K562 (cell line): ENCODE data around the gene CUTA. TPM values are rescaled to one million over a fixed set of nuclear protein-coding genes. Genes with fewer than 3 reads are reported as not detected.

Experiments
- BCLAF1 ChIP-seq, 2 experiments: fragments of 450-650 bp in 1 of 2; IDR thresholded peaks; 2 replicates each; pipeline ENCODE4 v1.6.1; 2011 to 2017; ENCODE audit warnings: low read depth in 2 of 2, antibody characterized with exemption in 1 of 2, borderline replicate concordance in 1 of 2, low read length in 1 of 2, mild to moderate bottlenecking in 1 of 2, mixed read lengths in 1 of 2; ENCODE audit not compliant: control insufficient read depth in 1 of 2
- EWSR1 ChIP-seq: fragments of 450-650 bp; IDR thresholded peaks from 2 replicates; pipeline ENCODE4 v1.6.1; 2018; ENCODE audit warnings: borderline replicate concordance, mild to moderate bottlenecking, low read depth, moderate library complexity; ENCODE audit not compliant: partially characterized antibody
- ZNF23 ChIP-seq: fragments of 250-450 bp; sonication (Bioruptor Pico); IDR thresholded peaks from 2 replicates; pipeline ENCODE4 v1.4.0; 2020; ENCODE audit warnings: mild to moderate bottlenecking
- polyA plus RNA-seq, 8 experiments: library from polyadenylated mRNA; depleted of rRNA in 4 of 8; stranded (reverse) in 5 of 8; unstranded in 3 of 8; fragments of >200 nt; fragmentation: Nextera tagmentation in 2 of 8; fragmentation: Illumina TruSeq in 1 of 8; extraction: Ambion mirVana in 2 of 8; extraction: Trizol in 1 of 8; gene quantifications; 2 replicates each; pipeline versions ENCODE4 v1.2.1 to v1.2.3, GENCODE V29; 2011 to 2014; ENCODE audit warnings: inconsistent platforms in 1 of 8, missing spikeins in 1 of 8
- total RNA-seq, 7 experiments: library from RNA; depleted of rRNA in 6 of 7; stranded (reverse); fragments of >200 nt in 6 of 7; fragmentation: Illumina TruSeq in 2 of 7; extraction: Trizol in 2 of 7; gene quantifications; 2 replicates each; pipeline versions ENCODE4 v1.2.1 to v1.2.3, GENCODE V29; 2011 to 2021; ENCODE audit warnings: low replicate concordance in 1 of 7
- TF ChIP-seq, protein P1 (sequence below), 2 experiments: fragments of 450-650 bp in 1 of 2; sonication (generic) in 1 of 2; formaldehyde crosslinking in 1 of 2; IDR thresholded peaks; 2 replicates each; pipeline versions ENCODE4 v1.7.1 to v1.9.0; 2016 to 2022; ENCODE audit warnings: inconsistent platforms in 1 of 2, mild to moderate bottlenecking in 1 of 2, missing genetic modification reagents in 1 of 2
- TF ChIP-seq, protein P2 (sequence below): sonication (generic); formaldehyde crosslinking; IDR thresholded peaks from 2 replicates; pipeline ENCODE4 v1.8.0; 2022; ENCODE audit warnings: mild to moderate bottlenecking, missing genetic modification reagents, borderline replicate concordance
- TF ChIP-seq, protein P3 (sequence below): fragments of 450-650 bp; conservative IDR thresholded peaks from 2 replicates; pipeline ENCODE4 v1.6.1; 2016; ENCODE audit warnings: missing genetic modification characterization, low read depth, mild to moderate bottlenecking, missing compliant biosample characterization, moderate library complexity

CUTA gene
- total and polyA plus RNA-seq, 9 of the 15 experiments (the other 6 are each of a cell fraction or from before 2014, with no cell fraction given): 166 to 682 (median 310) TPM

DNA sequence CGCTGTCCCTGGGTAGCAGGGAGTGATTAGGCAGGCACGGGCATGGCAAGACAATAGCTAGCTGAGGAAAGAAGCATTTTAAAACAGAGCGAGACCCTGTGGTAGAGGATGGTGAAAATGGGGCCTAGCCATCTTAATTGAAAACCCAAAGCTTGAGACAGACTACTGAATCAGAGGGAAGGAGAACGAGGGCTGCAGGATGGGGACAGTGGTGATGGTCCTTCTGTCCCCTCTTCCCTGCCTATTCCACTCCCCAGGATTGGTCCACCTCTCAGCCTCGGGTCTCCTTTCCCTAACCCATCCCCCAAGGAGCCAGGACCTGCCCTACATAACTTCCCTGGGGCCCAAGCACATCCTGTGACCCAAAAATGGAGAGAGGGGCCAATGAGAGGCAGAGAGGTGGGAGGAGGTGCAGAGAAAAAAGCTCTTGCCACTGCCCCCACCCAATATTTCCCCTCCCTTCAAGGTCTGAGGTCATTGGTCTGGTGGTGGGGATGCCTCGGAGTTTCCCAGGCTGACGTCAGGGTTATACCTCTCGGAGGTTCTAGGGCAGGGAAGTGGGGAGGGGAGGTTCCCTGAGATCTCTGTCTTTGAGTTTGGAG lies 884 bp upstream of the CUTA start (continued):
- TF ChIP-seq, protein P1, sequence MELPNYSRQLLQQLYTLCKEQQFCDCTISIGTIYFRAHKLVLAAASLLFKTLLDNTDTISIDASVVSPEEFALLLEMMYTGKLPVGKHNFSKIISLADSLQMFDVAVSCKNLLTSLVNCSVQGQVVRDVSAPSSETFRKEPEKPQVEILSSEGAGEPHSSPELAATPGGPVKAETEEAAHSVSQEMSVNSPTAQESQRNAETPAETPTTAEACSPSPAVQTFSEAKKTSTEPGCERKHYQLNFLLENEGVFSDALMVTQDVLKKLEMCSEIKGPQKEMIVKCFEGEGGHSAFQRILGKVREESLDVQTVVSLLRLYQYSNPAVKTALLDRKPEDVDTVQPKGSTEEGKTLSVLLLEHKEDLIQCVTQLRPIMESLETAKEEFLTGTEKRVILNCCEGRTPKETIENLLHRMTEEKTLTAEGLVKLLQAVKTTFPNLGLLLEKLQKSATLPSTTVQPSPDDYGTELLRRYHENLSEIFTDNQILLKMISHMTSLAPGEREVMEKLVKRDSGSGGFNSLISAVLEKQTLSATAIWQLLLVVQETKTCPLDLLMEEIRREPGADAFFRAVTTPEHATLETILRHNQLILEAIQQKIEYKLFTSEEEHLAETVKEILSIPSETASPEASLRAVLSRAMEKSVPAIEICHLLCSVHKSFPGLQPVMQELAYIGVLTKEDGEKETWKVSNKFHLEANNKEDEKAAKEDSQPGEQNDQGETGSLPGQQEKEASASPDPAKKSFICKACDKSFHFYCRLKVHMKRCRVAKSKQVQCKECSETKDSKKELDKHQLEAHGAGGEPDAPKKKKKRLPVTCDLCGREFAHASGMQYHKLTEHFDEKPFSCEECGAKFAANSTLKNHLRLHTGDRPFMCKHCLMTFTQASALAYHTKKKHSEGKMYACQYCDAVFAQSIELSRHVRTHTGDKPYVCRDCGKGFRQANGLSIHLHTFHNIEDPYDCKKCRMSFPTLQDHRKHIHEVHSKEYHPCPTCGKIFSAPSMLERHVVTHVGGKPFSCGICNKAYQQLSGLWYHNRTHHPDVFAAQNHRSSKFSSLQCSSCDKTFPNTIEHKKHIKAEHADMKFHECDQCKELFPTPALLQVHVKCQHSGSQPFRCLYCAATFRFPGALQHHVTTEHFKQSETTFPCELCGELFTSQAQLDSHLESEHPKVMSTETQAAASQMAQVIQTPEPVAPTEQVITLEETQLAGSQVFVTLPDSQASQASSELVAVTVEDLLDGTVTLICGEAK (IDR thresholded peaks at IDR 0.05): no peak
- TF ChIP-seq, protein P1 (CRISPR knock-in tag; IDR thresholded peaks at IDR 0.05): no peak
- TF ChIP-seq, protein P2, sequence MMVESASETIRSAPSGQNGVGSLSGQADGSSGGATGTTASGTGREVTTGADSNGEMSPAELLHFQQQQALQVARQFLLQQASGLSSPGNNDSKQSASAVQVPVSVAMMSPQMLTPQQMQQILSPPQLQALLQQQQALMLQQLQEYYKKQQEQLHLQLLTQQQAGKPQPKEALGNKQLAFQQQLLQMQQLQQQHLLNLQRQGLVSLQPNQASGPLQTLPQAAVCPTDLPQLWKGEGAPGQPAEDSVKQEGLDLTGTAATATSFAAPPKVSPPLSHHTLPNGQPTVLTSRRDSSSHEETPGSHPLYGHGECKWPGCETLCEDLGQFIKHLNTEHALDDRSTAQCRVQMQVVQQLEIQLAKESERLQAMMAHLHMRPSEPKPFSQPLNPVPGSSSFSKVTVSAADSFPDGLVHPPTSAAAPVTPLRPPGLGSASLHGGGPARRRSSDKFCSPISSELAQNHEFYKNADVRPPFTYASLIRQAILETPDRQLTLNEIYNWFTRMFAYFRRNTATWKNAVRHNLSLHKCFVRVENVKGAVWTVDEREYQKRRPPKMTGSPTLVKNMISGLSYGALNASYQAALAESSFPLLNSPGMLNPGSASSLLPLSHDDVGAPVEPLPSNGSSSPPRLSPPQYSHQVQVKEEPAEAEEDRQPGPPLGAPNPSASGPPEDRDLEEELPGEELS (CRISPR knock-in tag): no peak; the same call in 1 of the 2 replicates
- TF ChIP-seq BCLAF1 (IDR thresholded peaks at IDR 0.05; ENCODE audit: borderline replicate concordance in 1 of 2, control insufficient read depth in 1 of 2, low read depth in 2 of 2, low read length in 1 of 2) (no peak), EWSR1 (no peak), ZNF23 (CRISPR knock-in tag) (0 out of 2 replicates have a peak, but pooled peaks have one; percentile 60)
- TF ChIP-seq, protein P3, sequence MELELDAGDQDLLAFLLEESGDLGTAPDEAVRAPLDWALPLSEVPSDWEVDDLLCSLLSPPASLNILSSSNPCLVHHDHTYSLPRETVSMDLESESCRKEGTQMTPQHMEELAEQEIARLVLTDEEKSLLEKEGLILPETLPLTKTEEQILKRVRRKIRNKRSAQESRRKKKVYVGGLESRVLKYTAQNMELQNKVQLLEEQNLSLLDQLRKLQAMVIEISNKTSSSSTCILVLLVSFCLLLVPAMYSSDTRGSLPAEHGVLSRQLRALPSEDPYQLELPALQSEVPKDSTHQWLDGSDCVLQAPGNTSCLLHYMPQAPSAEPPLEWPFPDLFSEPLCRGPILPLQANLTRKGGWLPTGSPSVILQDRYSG (tag): 0 out of 2 replicates have a peak, but pooled peaks have one; percentile 66
